Endothelial cell of umbilical vein (primary cell): ENCODE data around the gene USB1. TPM values are rescaled to one million over a fixed set of nuclear protein-coding genes. Genes with fewer than 3 reads are reported as not detected.

Experiments used
- BruUV-seq: library from RNA; stranded (reverse); fragments of 400-500 nt; replicated peaks from 2 replicates; lab custom pipeline; 2021; lab: Mats Ljungman, UMichigan
- CTCF ChIA-PET: fragments of 300-600, 350-600 bp; sonication (Branson Sonifier 250); formaldehyde crosslinking; loops from one replicate; lab custom pipeline; 2021; ENCODE audit warnings: antibody characterized with exemption, inconsistent platforms; lab: Charles Lee
- POLR2A ChIA-PET: fragments of 300-600, 350-600 bp; sonication (Branson Sonifier 250); formaldehyde crosslinking; loops from one replicate; lab custom pipeline; 2021; ENCODE audit warnings: antibody characterized with exemption, inconsistent platforms; lab: Charles Lee
- DNase-seq: peaks from one replicate; pipeline ENCODE4 v3.0.0-alpha.2; 2011; ENCODE audit warnings: low read depth, low spot score
- FAIRE-seq: peaks from 2 replicates; lab custom pipeline; 2011; peaks lifted over from hg19 to GRCh38; lab: Jason Lieb, UNC
- H2AFZ ChIP-seq: 2 replicates; pipeline ENCODE4 v1.6.0; 2012; ENCODE audit warnings: low read depth, low read length, control low read depth, inconsistent platforms
- H3K27ac ChIP-seq: 2 replicates; pipeline ENCODE4 v1.5.1; 2011; ENCODE audit warnings: low read depth, mild to moderate bottlenecking, control low read depth, low read length, moderate library complexity; ENCODE audit not compliant: insufficient read depth
- H3K27me3 ChIP-seq, 2 experiments: 2 replicates each; pipeline versions ENCODE4 v1.6.0 to v1.6.1; 2011; ENCODE audit warnings: low read length in 2 of 2, mixed read lengths in 1 of 2; ENCODE audit not compliant: control insufficient read depth in 2 of 2, insufficient read depth in 2 of 2
- H3K36me3 ChIP-seq, 2 experiments: 2 replicates in 1 of 2; 3 replicates in 1 of 2; pipeline ENCODE4 v1.5.1; 2011; ENCODE audit warnings: low read length in 2 of 2, mild to moderate bottlenecking in 1 of 2, moderate library complexity in 1 of 2; ENCODE audit not compliant: control insufficient read depth in 2 of 2, insufficient read depth in 2 of 2; ENCODE audit errors: extremely low read depth in 1 of 2
- H3K4me1 ChIP-seq: 3 replicates; pipeline ENCODE4 v1.5.1; 2011; ENCODE audit warnings: mild to moderate bottlenecking, low read length; ENCODE audit not compliant: control insufficient read depth, insufficient read depth; ENCODE audit errors: extremely low read depth
- H3K4me2 ChIP-seq: 2 replicates; pipeline ENCODE4 v1.6.1; 2011; ENCODE audit warnings: low read length, control low read depth, mixed read lengths; ENCODE audit not compliant: insufficient read depth
- H3K4me3 ChIP-seq, 3 experiments: fragments of 200-600 bp in 1 of 3; sonication (generic), shearing (Covaris generic) in 1 of 3; replicated peaks in 1 of 3; 2 replicates each; pipeline ENCODE4 v1.5.1; 2011 to 2016; ENCODE audit warnings: control low read depth in 3 of 3, low read length in 3 of 3, mild to moderate bottlenecking in 2 of 3, inconsistent platforms in 1 of 3, low read depth in 1 of 3, moderate library complexity in 1 of 3; ENCODE audit not compliant: insufficient read depth in 1 of 3
- H3K79me2 ChIP-seq: 2 replicates; pipeline ENCODE4 v1.6.0; 2012; ENCODE audit warnings: low read length, inconsistent platforms; ENCODE audit not compliant: control insufficient read depth, insufficient read depth
- H3K9ac ChIP-seq: replicated peaks from 2 replicates; pipeline ENCODE3; 2011; ENCODE audit warnings: low read length, control low read depth; ENCODE audit not compliant: insufficient read depth; ENCODE audit errors: extremely low read depth
- H3K9me1 ChIP-seq: replicated peaks from 3 replicates; pipeline ENCODE4 v1.6.0; 2011; ENCODE audit warnings: mild to moderate bottlenecking, low read length; ENCODE audit not compliant: control insufficient read depth, insufficient read depth; ENCODE audit errors: extremely low read depth
- H3K9me3 ChIP-seq: replicated peaks from 2 replicates; pipeline ENCODE4 v1.5.1; 2012; ENCODE audit warnings: low read length, inconsistent platforms; ENCODE audit not compliant: control insufficient read depth, insufficient read depth
- H4K20me1 ChIP-seq: replicated peaks from 2 replicates; pipeline ENCODE3; 2011; ENCODE audit warnings: mild to moderate bottlenecking, low read length; ENCODE audit not compliant: control insufficient read depth, insufficient read depth; ENCODE audit errors: extremely low read depth
- GATA2 ChIP-seq: IDR thresholded peaks from 2 replicates; pipeline ENCODE4 v1.7.0; 2011; ENCODE audit warnings: low read depth, mild to moderate bottlenecking, moderate library complexity, mixed read lengths, low read length; ENCODE audit not compliant: insufficient read length, insufficient read depth
- MYC ChIP-seq: IDR thresholded peaks from one replicate; pipeline ENCODE4 v1.6.1; 2011; ENCODE audit warnings: mild to moderate bottlenecking, low read depth, low read length
- POLR2AphosphoS5 ChIP-seq: IDR thresholded peaks from 2 replicates; pipeline ENCODE4 v1.6.1; 2012; ENCODE audit warnings: low read depth, mild to moderate bottlenecking, control low read depth, low read length, moderate library complexity; ENCODE audit not compliant: insufficient read depth
- dilution Hi-C: fragments of 300-500 bp; cut with MboI; formaldehyde crosslinking; loops from one replicate; pipeline ENCODE4 v1.15.0; 2019; ENCODE audit warnings: low sequenced_read_pairs; ENCODE audit not compliant: extremely low pct_ligation_motif_present
- intact Hi-C: fragments of 100-400 bp; cut with micrococcal nuclease; formaldehyde crosslinking; loops from one replicate; pipeline ENCODE4 v1.10.0; 2022
- polyA plus RNA-seq, 4 experiments: library from polyadenylated mRNA; depleted of rRNA in 3 of 4; stranded (reverse) in 3 of 4; unstranded in 1 of 4; fragments of >200 nt; gene quantifications; 2 replicates each; pipeline versions ENCODE4 v1.2.1 to v1.2.3, GENCODE V29; 2011 to 2012; ENCODE audit warnings: missing spikeins in 1 of 4
- total RNA-seq: library from RNA; stranded (reverse); gene quantifications from 2 replicates; pipeline ENCODE4 v1.2.3, GENCODE V29; 2021
- TF ChIP-seq, protein P1 (sequence below): IDR thresholded peaks from 2 replicates; pipeline ENCODE4 v1.6.1; 2011; ENCODE audit not compliant: insufficient read depth, insufficient read length

USB1 gene
- total and polyA plus RNA-seq, 2 donors (not counting 3 experiments of a cell fraction or from before 2014, with no cell fraction given) = 64.6 to 83.8 TPM

GRCh38 chr16:58040945-58041627 lies 39.9 kb downstream of the USB1 start:
- intact Hi-C loops = no loop called here
- Histone ChIP-seq H3K9me3 (no peaks in the 10 kb centered on the region), H4K20me1 (no peaks in the 10 kb centered on the region), H3K4me3 (no peak overlapping the region), H3K9ac (no peak overlapping the region), H3K79me2 (no peaks in the 10 kb centered on the region), H3K27ac (no peak overlapping the region), H2AFZ (no peak overlapping the region), H3K9me1 (no peaks in the 10 kb centered on the region), H3K36me3 (no peaks in the 10 kb centered on the region), H3K4me1 (no peaks in the 10 kb centered on the region), H3K27me3 (no peaks in the 10 kb centered on the region), H3K4me2 (no peak overlapping the region)
- TF ChIP-seq, protein P1, sequence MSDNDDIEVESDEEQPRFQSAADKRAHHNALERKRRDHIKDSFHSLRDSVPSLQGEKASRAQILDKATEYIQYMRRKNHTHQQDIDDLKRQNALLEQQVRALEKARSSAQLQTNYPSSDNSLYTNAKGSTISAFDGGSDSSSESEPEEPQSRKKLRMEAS = no peak
- no peak for TF ChIP-seq MYC
- no peak for TF ChIP-seq POLR2AphosphoS5
- ChIA-PET POLR2A (no interaction called here), CTCF (no interaction called here)
- no peak for DNase-seq
- FAIRE-seq = no peak
- no TSS peak for BruUV-seq
- dilution Hi-C loops = no loop called here

DNA sequence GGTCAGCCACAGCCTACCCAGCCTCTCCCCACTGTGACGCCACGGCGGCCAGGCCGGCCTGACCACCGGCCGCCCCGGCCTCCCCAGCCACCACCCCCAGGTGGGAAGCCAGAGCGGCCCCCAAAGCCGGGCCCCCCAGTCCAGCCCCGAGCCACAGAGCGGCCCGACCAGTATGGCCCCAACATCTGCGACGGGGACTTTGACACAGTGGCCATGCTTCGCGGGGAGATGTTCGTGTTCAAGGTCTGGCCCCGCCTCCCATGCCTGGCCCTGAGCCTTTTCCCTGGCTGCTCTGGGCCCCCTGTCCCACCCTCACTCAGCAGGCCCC lies 40.4 kb downstream of the USB1 start:
- Histone ChIP-seq H2AFZ (no peak overlapping the region), H3K27ac (no peak overlapping the region), H3K9ac (no peak overlapping the region), H3K9me1 (no peaks in the 10 kb centered on the region), H3K9me3 (no peaks in the 10 kb centered on the region), H3K4me2 (no peak overlapping the region), H4K20me1 (no peaks in the 10 kb centered on the region), H3K4me1 (no peaks in the 10 kb centered on the region), H3K4me3 (no peak overlapping the region), H3K27me3 (no peaks in the 10 kb centered on the region), H3K79me2 (no peaks in the 10 kb centered on the region), H3K36me3 (no peaks in the 10 kb centered on the region)
- BruUV-seq = no TSS peak
- DNase-seq (no peak), FAIRE-seq (no peak)
- TF ChIP-seq GATA2 = no peak
- dilution Hi-C loops (no loop called here), intact Hi-C loops (no loop called here)
- POLR2A ChIA-PET = no interaction called here
- CTCF ChIA-PET = no interaction called here
